ENCODE data around the gene GIGYF1. TPM values are rescaled to one million over a fixed set of nuclear protein-coding genes. Genes with fewer than 3 reads are reported as not detected.

The GIGYF1 gene
- total and polyA plus RNA-seq, 2 of the 13 experiments (the other 11 are each of a cell fraction or from before 2014, with no cell fraction given) = 7.6 to 16.1 TPM

- no peaks in the 10 kb centered on the region for H3K9me3 ChIP-seq (ENCODE audit: low read length)
- peaks cover 28 to 44% of the 10 kb centered on the region in 2 experiments for H3K36me3 ChIP-seq (replicated peaks in 1 of 2; ENCODE audit: control insufficient read depth in 1 of 2, insufficient read depth in 2 of 2, low read length in 2 of 2)
- H3K4me3 ChIP-seq (replicated peaks in 1 of 3; ENCODE audit: insufficient read depth in 1 of 3, low read depth in 2 of 3, low read length in 3 of 3) = no peak overlapping the region
- intact Hi-C loops (cut with micrococcal nuclease; ENCODE audit: unreplicated experiment) (no loop called here), in situ Hi-C loops (cut with HindIII; ENCODE audit: extremely low pct_ligation_motif_present, low pct_unique_long_range_greater_than_20kb) (no loop called here)
- no TSS peak for BruUV-seq (replicated peaks)
- 76% methylated on average over 12 of the region's 13 CpGs for WGBS (ENCODE audit: low lambda C conversion rate)
- H4K20me1 ChIP-seq (ENCODE audit: insufficient read depth, low read length) = peaks cover 8% of the 10 kb centered on the region; the same call in 1 of the 2 replicates
- peak overlapping the region; percentile 27 for H3K27ac ChIP-seq (ENCODE audit: extremely low read length, insufficient read depth, low read length)
- no peak for FAIRE-seq
- no peaks in the 10 kb centered on the region for H3K27me3 ChIP-seq (ENCODE audit: control insufficient read depth in 1 of 2, insufficient read depth in 2 of 2, low read length in 2 of 2)
- DNase-seq (ENCODE audit: low spot score) = no peak
- H3K4me2 ChIP-seq (ENCODE audit: low read depth, low read length) = no peak overlapping the region
- H3K79me2 ChIP-seq (ENCODE audit: insufficient read depth, low read length) = peaks cover 8% of the 10 kb centered on the region
- ChIA-PET CTCF (ENCODE audit: low intra/inter-chr PET ratio, low total read pairs) (no interaction called here), POLR2A (interaction anchor here (1.0 to 2.1 kb wide), 6 partner anchors 11 to 111 kb away, joined by 3 to 9 read pairs (median 4); partner anchors contain the start of genes FBXO24, GIGYF1, LRCH4 and MOSPD3)
- ATAC-seq = peak; percentile 12; the same call in 2 of the 3 replicates
- peaks cover 32% of the 10 kb centered on the region for H3K4me1 ChIP-seq (ENCODE audit: insufficient read depth, low read length)
- H2AFZ ChIP-seq (ENCODE audit: low read length) = no peak overlapping the region
- no peak overlapping the region for H3K9ac ChIP-seq (ENCODE audit: insufficient read depth, low read depth, low read length)
- TF ChIP-seq STAG1 (CRISPR knock-in tag; IDR thresholded peaks at IDR 0.05) (no peak), NFE2 (CRISPR knock-in tag; IDR thresholded peaks at IDR 0.05) (no peak), ZNF891 (CRISPR knock-in tag; IDR thresholded peaks at IDR 0.05) (peak; percentile 54; the same call in 1 of the 2 replicates), ZNF850 (CRISPR knock-in tag; conservative IDR thresholded peaks at IDR 0.05) (no peak), AKAP8 (CRISPR knock-in tag; IDR thresholded peaks at IDR 0.05) (peak; percentile 29; the same call in 1 of the 2 replicates), ZNF574 (CRISPR knock-in tag; IDR thresholded peaks at IDR 0.05) (no peak), POLR2A (IDR thresholded peaks at IDR 0.05; ENCODE audit: insufficient read depth in 1 of 2, low read depth in 2 of 2, low read length in 2 of 2) (peak in 1 of 2 experiments; percentile 38; a peak in 1 of 4 replicates), PAF1 (CRISPR knock-in tag; IDR thresholded peaks at IDR 0.05) (peak; percentile 63; the same call in 1 of the 2 replicates), ZNF646 (CRISPR knock-in tag; IDR thresholded peaks at IDR 0.05) (no peak), LBX2 (CRISPR knock-in tag; IDR thresholded peaks at IDR 0.05; ENCODE audit: borderline replicate concordance) (no peak)
- TF ChIP-seq, protein P1, sequence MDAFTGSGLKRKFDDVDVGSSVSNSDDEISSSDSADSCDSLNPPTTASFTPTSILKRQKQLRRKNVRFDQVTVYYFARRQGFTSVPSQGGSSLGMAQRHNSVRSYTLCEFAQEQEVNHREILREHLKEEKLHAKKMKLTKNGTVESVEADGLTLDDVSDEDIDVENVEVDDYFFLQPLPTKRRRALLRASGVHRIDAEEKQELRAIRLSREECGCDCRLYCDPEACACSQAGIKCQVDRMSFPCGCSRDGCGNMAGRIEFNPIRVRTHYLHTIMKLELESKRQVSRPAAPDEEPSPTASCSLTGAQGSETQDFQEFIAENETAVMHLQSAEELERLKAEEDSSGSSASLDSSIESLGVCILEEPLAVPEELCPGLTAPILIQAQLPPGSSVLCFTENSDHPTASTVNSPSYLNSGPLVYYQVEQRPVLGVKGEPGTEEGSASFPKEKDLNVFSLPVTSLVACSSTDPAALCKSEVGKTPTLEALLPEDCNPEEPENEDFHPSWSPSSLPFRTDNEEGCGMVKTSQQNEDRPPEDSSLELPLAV (CRISPR knock-in tag; conservative IDR thresholded peaks at IDR 0.05; ENCODE audit: low read depth) = no peak
Observed at GRCh38 chr7:100679129-100679926, 14.7 kb downstream of the GIGYF1 start.

Measured in HepG2 (cell line).